PFSK-1 (cell line): ENCODE measurements around the gene C1orf216.

Experiments used
- FOXP2 ChIP-seq: optimal IDR thresholded peaks from 2 replicates; pipeline ENCODE3; 2011; ENCODE audit warnings: borderline replicate concordance, control low read depth, inconsistent platforms; ENCODE audit not compliant: insufficient read depth; ENCODE audit errors: extremely low read length, extremely low read depth
- POLR2AphosphoS5 ChIP-seq: IDR thresholded peaks from 2 replicates; pipeline ENCODE4 v1.6.1; 2012; ENCODE audit warnings: low read depth, mild to moderate bottlenecking, control low read depth, low read length, moderate library complexity
- SIN3A ChIP-seq: IDR thresholded peaks from 2 replicates; pipeline ENCODE4 v1.6.1; 2012; ENCODE audit warnings: mild to moderate bottlenecking, low read length, moderate library complexity, borderline replicate concordance; ENCODE audit not compliant: insufficient read depth
- TAF1 ChIP-seq: IDR thresholded peaks from 2 replicates; pipeline ENCODE4 v1.6.1; 2012; ENCODE audit warnings: low read length, control low read depth, borderline replicate concordance; ENCODE audit not compliant: insufficient read depth
- TF ChIP-seq, protein P1 (sequence below), 2 experiments: IDR thresholded peaks; 2 replicates each; pipeline versions ENCODE4 v1.6.1 to v1.8.0; 2011 to 2012; ENCODE audit warnings: low read depth in 2 of 2, low read length in 2 of 2, control low read depth in 1 of 2, inconsistent platforms in 1 of 2, mild to moderate bottlenecking in 1 of 2, moderate library complexity in 1 of 2; ENCODE audit not compliant: insufficient read depth in 1 of 2

The C1orf216 gene

DNA sequence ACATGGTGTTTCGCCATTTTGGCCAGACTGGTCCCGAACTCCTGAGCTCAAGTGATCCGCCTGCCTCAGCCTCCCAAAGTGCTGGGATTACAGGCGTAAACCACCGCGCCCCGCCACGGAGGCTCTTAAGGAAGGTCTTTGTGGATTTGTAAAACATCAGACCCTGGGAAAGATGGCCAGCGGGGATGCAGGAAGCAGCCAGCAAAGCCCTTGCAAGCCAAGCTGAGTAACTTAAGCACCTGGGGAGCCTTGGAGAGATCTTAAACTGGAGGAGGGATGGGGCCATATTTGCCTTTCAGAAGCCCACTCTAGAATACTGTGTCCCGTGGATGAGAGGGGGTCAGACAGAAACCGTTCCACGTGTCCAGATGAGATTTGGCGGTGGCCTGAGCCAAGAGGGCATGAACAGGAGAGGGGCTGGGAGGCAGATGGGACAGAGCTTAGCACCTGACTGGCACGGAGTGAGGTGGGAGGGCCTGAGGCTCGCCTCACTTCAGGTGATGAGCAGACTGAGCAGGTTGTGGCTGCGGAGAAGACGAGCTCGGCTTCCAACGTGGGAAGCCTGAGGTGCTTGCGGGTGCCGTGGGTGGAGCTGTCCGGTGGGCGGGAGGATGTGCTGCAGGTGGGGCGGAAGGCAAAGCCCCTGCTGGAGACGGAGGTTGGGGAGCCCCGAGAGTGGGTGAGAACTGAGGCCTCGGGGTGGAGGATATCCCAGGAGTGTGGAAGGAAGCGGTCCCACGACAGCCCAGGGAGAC is 11.7 kb downstream of the C1orf216 start:
- TF ChIP-seq, protein P1, sequence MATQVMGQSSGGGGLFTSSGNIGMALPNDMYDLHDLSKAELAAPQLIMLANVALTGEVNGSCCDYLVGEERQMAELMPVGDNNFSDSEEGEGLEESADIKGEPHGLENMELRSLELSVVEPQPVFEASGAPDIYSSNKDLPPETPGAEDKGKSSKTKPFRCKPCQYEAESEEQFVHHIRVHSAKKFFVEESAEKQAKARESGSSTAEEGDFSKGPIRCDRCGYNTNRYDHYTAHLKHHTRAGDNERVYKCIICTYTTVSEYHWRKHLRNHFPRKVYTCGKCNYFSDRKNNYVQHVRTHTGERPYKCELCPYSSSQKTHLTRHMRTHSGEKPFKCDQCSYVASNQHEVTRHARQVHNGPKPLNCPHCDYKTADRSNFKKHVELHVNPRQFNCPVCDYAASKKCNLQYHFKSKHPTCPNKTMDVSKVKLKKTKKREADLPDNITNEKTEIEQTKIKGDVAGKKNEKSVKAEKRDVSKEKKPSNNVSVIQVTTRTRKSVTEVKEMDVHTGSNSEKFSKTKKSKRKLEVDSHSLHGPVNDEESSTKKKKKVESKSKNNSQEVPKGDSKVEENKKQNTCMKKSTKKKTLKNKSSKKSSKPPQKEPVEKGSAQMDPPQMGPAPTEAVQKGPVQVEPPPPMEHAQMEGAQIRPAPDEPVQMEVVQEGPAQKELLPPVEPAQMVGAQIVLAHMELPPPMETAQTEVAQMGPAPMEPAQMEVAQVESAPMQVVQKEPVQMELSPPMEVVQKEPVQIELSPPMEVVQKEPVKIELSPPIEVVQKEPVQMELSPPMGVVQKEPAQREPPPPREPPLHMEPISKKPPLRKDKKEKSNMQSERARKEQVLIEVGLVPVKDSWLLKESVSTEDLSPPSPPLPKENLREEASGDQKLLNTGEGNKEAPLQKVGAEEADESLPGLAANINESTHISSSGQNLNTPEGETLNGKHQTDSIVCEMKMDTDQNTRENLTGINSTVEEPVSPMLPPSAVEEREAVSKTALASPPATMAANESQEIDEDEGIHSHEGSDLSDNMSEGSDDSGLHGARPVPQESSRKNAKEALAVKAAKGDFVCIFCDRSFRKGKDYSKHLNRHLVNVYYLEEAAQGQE (IDR thresholded peaks at IDR 0.05; ENCODE audit: insufficient read depth in 1 of 2, low read depth in 2 of 2, low read length in 2 of 2) = no peak
- TF ChIP-seq FOXP2 (no peak), POLR2AphosphoS5 (no peak), SIN3A (no peak), TAF1 (no peak)

DNA sequence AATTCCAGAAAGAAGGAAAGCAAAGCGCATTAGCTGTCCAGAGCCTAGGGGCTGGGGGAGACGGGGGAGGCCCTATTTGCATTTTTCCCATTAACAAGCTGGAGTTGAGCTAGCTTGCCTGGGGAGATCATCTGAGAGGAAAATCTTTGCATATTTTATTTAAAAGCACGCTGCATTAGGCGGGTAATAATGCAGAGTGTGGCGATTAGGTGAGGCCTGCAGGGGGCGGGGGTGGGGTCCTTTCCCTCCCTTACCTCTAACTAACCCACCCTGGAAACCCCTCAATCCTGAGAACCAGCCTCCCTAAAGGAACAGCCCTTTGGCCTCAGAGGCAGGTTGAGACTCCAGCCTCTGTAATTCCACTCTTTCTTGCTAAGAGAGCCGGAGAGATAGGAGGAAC is 16.2 kb downstream of the C1orf216 start:
- TF ChIP-seq SIN3A (no peak), FOXP2 (no peak), POLR2AphosphoS5 (no peak), TAF1 (no peak)
- TF ChIP-seq, protein P1 (IDR thresholded peaks at IDR 0.05; ENCODE audit: insufficient read depth in 1 of 2, low read depth in 2 of 2, low read length in 2 of 2) = no peak

DNA sequence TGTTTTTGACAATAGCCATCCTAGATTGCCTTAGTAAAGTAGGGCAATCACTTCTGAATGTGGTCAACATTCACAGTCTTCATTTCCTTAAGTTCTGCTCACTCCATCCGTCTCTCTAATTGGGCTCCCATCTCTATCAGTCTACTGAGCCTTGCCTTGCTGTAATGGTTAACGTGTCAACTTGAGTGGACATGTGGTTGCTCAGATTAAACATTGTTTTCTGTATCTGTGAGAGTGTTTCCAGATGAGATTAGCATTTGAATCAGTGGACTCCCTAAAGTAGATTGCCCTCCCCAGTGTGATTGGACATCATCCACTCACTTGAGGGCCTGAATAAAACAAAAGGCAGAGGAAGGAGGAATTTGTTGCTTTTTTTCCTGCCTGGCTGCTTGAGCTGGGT is 26.4 kb downstream of the C1orf216 start:
- TF ChIP-seq POLR2AphosphoS5 = no peak
- TF ChIP-seq, protein P1 (IDR thresholded peaks at IDR 0.05; ENCODE audit: insufficient read depth in 1 of 2, low read depth in 2 of 2, low read length in 2 of 2) = no peak
- no peak for TF ChIP-seq SIN3A
- TF ChIP-seq TAF1 = no peak
- no peak for TF ChIP-seq FOXP2

DNA sequence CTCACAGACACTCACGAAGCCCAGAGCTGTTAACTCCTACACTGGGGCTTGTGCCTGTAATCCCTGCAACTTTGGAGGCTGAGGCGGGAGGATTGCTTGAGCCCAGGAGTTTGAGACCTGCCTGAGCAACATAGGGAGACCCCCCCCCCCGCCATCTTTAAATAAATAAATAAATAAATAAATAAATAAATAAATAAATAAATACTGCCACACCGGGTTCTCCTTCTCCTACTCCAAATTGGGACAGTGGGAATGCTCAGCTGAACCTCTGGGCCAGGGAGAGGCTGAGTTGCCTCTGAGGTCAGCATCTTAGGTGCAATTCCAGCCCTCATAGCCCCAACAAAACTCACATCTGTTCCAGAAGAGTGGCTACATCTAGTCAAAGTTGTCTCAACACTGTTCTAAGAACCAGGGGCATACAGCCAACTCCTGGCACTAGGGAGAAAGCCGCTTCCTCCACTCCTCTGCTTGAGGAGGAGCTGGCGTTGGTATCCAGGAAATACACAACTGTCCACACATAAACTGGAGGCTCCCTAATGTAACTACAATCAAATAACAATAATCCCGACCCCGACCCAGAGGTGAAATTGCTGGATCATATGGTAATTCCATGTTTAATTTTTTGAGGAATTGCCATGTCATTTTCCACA is 27.0 kb downstream of the C1orf216 start:
- TF ChIP-seq TAF1 (no peak), FOXP2 (no peak), SIN3A (no peak), POLR2AphosphoS5 (no peak)
- TF ChIP-seq, protein P1 (IDR thresholded peaks at IDR 0.05; ENCODE audit: insufficient read depth in 1 of 2, low read depth in 2 of 2, low read length in 2 of 2) = no peak
